Measurements from ENCODE around the gene AMIGO2.
A peak's percentile ranks its signal among the peaks of the same experiment; 100 is the strongest.

AMIGO2 gene

GRCh38 chr12:47095446-47096236 is 15.9 kb upstream of the AMIGO2 start:
- no peak for DNase-seq (ENCODE audit: low spot score)
- Histone ChIP-seq H3K36me3 (ENCODE audit: low read depth) (peaks cover 4% of the 10 kb centered on the region; the same call in 1 of the 2 replicates), H3K9me3 (ENCODE audit: severe bottlenecking) (no peaks in the 10 kb centered on the region), H3K4me3 (ENCODE audit: severe bottlenecking) (no peak overlapping the region), H3K4me1 (ENCODE audit: insufficient read depth, poor library complexity, severe bottlenecking) (peaks cover 59% of the 10 kb centered on the region), H3K27me3 (ENCODE audit: insufficient read depth, poor library complexity, severe bottlenecking) (no peaks in the 10 kb centered on the region), H3K27ac (ENCODE audit: poor library complexity, severe bottlenecking) (peak overlapping the region; percentile 99)
- TF ChIP-seq, protein P1, sequence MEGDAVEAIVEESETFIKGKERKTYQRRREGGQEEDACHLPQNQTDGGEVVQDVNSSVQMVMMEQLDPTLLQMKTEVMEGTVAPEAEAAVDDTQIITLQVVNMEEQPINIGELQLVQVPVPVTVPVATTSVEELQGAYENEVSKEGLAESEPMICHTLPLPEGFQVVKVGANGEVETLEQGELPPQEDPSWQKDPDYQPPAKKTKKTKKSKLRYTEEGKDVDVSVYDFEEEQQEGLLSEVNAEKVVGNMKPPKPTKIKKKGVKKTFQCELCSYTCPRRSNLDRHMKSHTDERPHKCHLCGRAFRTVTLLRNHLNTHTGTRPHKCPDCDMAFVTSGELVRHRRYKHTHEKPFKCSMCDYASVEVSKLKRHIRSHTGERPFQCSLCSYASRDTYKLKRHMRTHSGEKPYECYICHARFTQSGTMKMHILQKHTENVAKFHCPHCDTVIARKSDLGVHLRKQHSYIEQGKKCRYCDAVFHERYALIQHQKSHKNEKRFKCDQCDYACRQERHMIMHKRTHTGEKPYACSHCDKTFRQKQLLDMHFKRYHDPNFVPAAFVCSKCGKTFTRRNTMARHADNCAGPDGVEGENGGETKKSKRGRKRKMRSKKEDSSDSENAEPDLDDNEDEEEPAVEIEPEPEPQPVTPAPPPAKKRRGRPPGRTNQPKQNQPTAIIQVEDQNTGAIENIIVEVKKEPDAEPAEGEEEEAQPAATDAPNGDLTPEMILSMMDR (IDR thresholded peaks at IDR 0.05; ENCODE audit: poor library complexity, severe bottlenecking) = no peak
- peak; percentile 97 for ATAC-seq (ENCODE audit: low read depth)

DNA sequence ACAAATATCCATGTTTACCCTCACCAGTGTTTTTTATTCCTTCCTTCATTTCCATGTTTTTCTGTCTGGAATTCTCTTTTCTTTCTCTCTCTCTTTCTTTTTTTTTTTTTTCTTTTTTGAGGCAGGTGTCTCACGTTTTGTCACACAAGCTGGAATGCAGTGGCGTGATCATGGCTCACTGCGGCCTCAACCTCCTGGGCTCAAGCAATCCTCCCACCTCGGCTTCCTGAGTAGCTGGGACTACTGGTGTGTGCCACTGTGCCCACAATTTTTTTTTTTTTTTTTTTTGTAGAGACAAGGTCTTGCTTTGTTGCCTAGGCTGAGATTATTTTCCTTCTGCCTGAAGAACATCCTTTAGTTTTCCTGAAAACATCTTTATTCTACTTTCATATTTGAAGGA is 15.0 kb upstream of the AMIGO2 start:
- ATAC-seq (ENCODE audit: low read depth) (no peak), DNase-seq (ENCODE audit: low spot score) (no peak)
- H3K9me3 ChIP-seq (ENCODE audit: severe bottlenecking) = no peaks in the 10 kb centered on the region
- TF ChIP-seq, protein P1 (IDR thresholded peaks at IDR 0.05; ENCODE audit: poor library complexity, severe bottlenecking) = no peak
- peaks cover 4% of the 10 kb centered on the region; the same call in 1 of the 2 replicates for H3K36me3 ChIP-seq (ENCODE audit: low read depth)
- no peaks in the 10 kb centered on the region for H3K27me3 ChIP-seq (ENCODE audit: insufficient read depth, poor library complexity, severe bottlenecking)
- H3K4me3 ChIP-seq (ENCODE audit: severe bottlenecking) = no peak overlapping the region
- peaks cover 51% of the 10 kb centered on the region for H3K4me1 ChIP-seq (ENCODE audit: insufficient read depth, poor library complexity, severe bottlenecking)
- peak overlapping the region; percentile 99 for H3K27ac ChIP-seq (ENCODE audit: poor library complexity, severe bottlenecking)

DNA sequence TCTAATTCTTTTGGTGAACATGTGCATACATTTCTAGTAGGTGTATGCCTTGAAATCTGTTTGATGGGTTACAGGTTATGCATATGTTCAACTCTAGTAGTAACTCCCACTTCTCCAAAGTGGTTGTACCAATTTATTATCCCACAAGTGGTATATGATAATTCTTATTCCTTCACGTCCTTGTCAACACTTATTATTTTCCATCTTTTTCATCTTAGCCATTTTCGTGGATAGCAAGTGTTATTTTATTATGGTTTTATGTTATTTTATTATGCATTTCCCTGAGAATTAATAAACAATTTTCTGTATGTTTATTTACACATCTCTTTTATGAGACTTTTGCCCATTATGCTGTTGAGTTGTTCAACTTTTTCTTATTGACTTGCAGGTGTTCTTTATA is 11.2 kb upstream of the AMIGO2 start:
- Histone ChIP-seq H3K36me3 (ENCODE audit: low read depth) (peaks cover 4% of the 10 kb centered on the region; the same call in 1 of the 2 replicates), H3K27ac (ENCODE audit: poor library complexity, severe bottlenecking) (peak overlapping the region; percentile 99), H3K9me3 (ENCODE audit: severe bottlenecking) (no peaks in the 10 kb centered on the region), H3K4me3 (ENCODE audit: severe bottlenecking) (no peak overlapping the region), H3K4me1 (ENCODE audit: insufficient read depth, poor library complexity, severe bottlenecking) (peaks cover 58% of the 10 kb centered on the region), H3K27me3 (ENCODE audit: insufficient read depth, poor library complexity, severe bottlenecking) (no peaks in the 10 kb centered on the region)
- ATAC-seq (ENCODE audit: low read depth) (no peak), DNase-seq (ENCODE audit: low spot score) (no peak)
- TF ChIP-seq, protein P1 (IDR thresholded peaks at IDR 0.05; ENCODE audit: poor library complexity, severe bottlenecking) = no peak

DNA sequence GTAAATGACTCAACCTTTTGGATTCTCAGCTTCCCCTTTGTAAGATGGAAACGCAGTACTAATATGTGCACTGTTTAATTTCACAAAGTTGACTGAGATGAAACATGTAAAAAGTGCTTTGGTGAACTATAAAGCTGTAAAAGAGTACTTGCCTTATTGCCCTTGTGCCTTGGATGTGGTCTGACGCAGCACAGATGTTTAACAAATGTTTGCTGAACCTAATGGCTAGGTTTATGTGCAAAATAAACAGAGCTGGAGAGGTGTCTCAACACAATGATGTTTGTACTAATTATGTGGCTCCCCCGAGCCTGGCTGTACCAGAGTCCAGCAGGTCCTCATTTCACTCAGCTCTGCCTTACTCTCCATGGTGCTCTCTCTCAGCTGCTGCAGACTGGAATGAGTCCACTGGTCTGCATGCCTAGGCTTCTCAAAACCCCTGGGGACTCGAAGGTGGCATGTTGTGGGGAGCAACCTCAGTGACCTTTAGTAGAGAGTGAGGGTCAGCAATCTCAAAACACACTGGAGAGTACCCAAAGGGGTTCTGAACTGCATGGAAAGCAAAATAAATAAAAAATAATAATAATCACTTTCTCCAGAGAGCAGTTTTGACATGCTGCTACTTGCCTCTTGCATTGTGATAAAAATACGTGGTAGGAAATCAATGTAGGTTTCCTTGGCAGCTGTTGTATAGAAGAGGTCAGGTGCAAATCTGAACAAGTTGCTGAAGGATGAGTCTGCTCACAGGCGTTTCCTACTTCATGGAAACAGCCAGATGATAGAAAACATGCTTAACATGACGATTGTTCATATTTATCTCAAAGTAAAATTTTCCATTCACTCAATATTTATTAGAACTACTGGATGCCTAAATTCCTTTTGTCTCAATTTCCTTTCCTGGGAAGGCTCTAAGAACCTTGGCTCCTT is 8.5 kb upstream of the AMIGO2 start:
- no peaks in the 10 kb centered on the region for H3K9me3 ChIP-seq (ENCODE audit: severe bottlenecking)
- peaks cover 58% of the 10 kb centered on the region for H3K4me1 ChIP-seq (ENCODE audit: insufficient read depth, poor library complexity, severe bottlenecking)
- no peak overlapping the region for H3K4me3 ChIP-seq (ENCODE audit: severe bottlenecking)
- TF ChIP-seq, protein P1 (IDR thresholded peaks at IDR 0.05; ENCODE audit: poor library complexity, severe bottlenecking) = no peak
- ATAC-seq (ENCODE audit: low read depth) (peak; percentile 79), DNase-seq (ENCODE audit: low spot score) (no peak)
- peak overlapping the region; percentile 99 for H3K27ac ChIP-seq (ENCODE audit: poor library complexity, severe bottlenecking)
- H3K27me3 ChIP-seq (ENCODE audit: insufficient read depth, poor library complexity, severe bottlenecking) = no peaks in the 10 kb centered on the region
- H3K36me3 ChIP-seq (ENCODE audit: low read depth) = no peaks in the 10 kb centered on the region

Measured in RWPE2 (cell line).